Measurements from ENCODE around the gene ENTPD8.

GRCh38 chr9:137395666-137396010 lies 45.5 kb downstream of the ENTPD8 start:
- no peak for TF ChIP-seq CTCF (IDR thresholded peaks at IDR 0.05)
- no peak for TF ChIP-seq POLR2A (IDR thresholded peaks at IDR 0.05)

Measured in breast epithelium (tissue), 3 donors.